ENCODE data around the gene CPNE4.

- no peak for TF ChIP-seq SRF (CRISPR knock-in tag; IDR thresholded peaks at IDR 0.05)
- TF ChIP-seq TOE1 (IDR thresholded peaks at IDR 0.05; ENCODE audit: borderline replicate concordance), result no peak
- no peak for TF ChIP-seq TOE1 (CRISPR knock-in tag; IDR thresholded peaks at IDR 0.05; ENCODE audit: borderline replicate concordance, low read depth)
- no peak for TF ChIP-seq FOXM1 (IDR thresholded peaks at IDR 0.05; ENCODE audit: low read depth)
- TF ChIP-seq FOXM1 (CRISPR knock-in tag; IDR thresholded peaks at IDR 0.05; ENCODE audit: low read depth), result no peak
- TF ChIP-seq ZNF24 (IDR thresholded peaks at IDR 0.05), result no peak
- TF ChIP-seq HDAC6 (IDR thresholded peaks at IDR 0.05; ENCODE audit: low read depth, low read length), result no peak
- no peak for TF ChIP-seq ZNF217 (CRISPR knock-in tag; IDR thresholded peaks at IDR 0.05)
- no peak for TF ChIP-seq CTCF (IDR thresholded peaks at IDR 0.05 in 2 of 3, conservative IDR thresholded peaks at IDR 0.05 in 1 of 3; ENCODE audit: insufficient read depth in 2 of 3, low read depth in 1 of 3, low read length in 3 of 3)
- no peak for TF ChIP-seq JUNB (CRISPR knock-in tag; conservative IDR thresholded peaks at IDR 0.05)
Observed at GRCh38 chr3:131612745-131613144, 422.1 kb downstream of the CPNE4 start.

Measured in K562 (cell line).